Gastroesophageal sphincter (tissue), 4 donors: ENCODE measurements around the gene PLEKHG5. TPM values are rescaled to one million over a fixed set of nuclear protein-coding genes. Genes with fewer than 3 reads are reported as not detected.
"Not testable (repeated sequence)": the region's sequence is repeated elsewhere in the genome, so short reads cannot be mapped to it uniquely, and the experiment has no call there.

Experiments used
- ATAC-seq: fragments of 150-250 bp; one replicate; pipeline ENCODE4 v1.9.1; 2016; ENCODE audit warnings: mild to moderate bottlenecking, moderate library complexity
- H3K27ac ChIP-seq, 4 donors: fragments of 200-600 bp; sonication (generic) in 3 of 4; 1 replicate in 3 of 4; 2 replicates in 1 of 4; pipeline ENCODE4 v1.5.1; 2016 to 2019
- H3K27me3 ChIP-seq: fragments of 200-600 bp; sonication (generic); one replicate; pipeline ENCODE4 v1.5.1; 2019
- H3K36me3 ChIP-seq, 2 donors: fragments of 200-600 bp; sonication (generic); one replicate each; pipeline ENCODE4 v1.5.1; 2019; ENCODE audit warnings: control low read depth in 1 of 2
- H3K4me1 ChIP-seq, 3 donors: fragments of 200-600 bp; sonication (generic); 1 replicate in 2 of 3; 2 replicates in 1 of 3; pipeline ENCODE4 v1.5.1; 2016 to 2019; ENCODE audit warnings: control low read depth in 2 of 3
- H3K4me3 ChIP-seq, 2 donors: fragments of 200-600 bp; sonication (generic); one replicate each; pipeline ENCODE4 v1.5.1; 2019; ENCODE audit warnings: mild to moderate bottlenecking in 1 of 2, moderate library complexity in 1 of 2
- H3K9me3 ChIP-seq, 3 donors: fragments of 200-600 bp; sonication (generic); one replicate each; pipeline ENCODE4 v1.5.1; 2017 to 2019; ENCODE audit warnings: control low read depth in 2 of 3
- EP300 ChIP-seq: sonication (generic); formaldehyde crosslinking; IDR thresholded peaks from one replicate; pipeline ENCODE4 v1.6.1; 2017; ENCODE audit warnings: antibody characterized with exemption, mild to moderate bottlenecking
- POLR2A ChIP-seq, 2 donors: fragments of 450-650 bp; IDR thresholded peaks; one replicate each; pipeline ENCODE4 v1.6.1; 2017; ENCODE audit warnings: antibody characterized with exemption in 2 of 2, mild to moderate bottlenecking in 2 of 2, moderate library complexity in 1 of 2
- POLR2AphosphoS5 ChIP-seq: sonication (generic); formaldehyde crosslinking; IDR thresholded peaks from one replicate; pipeline ENCODE4 v1.6.1; 2017; ENCODE audit warnings: antibody characterized with exemption
- WGBS, 2 donors: methylation state at CpG; one replicate each; pipeline ENCODE4 v1.1.5; 2018; ENCODE audit warnings: low coverage in 1 of 2; 5-methylcytosine and 5-hydroxymethylcytosine counted together
- total RNA-seq, 4 donors: library from RNA; depleted of rRNA; stranded (reverse); fragments of >200 nt; gene quantifications; one replicate each; pipeline ENCODE4 v1.1.0, GENCODE V29; 2016
- TF ChIP-seq, protein P1 (sequence below), 4 experiments: fragments of 200-600 bp in 2 of 4; fragments of 450-650 bp in 2 of 4; sonication (generic) in 1 of 4; IDR thresholded peaks; one replicate each; pipeline ENCODE4 v1.5.1; 2017 to 2019; ENCODE audit warnings: antibody characterized with exemption in 4 of 4, mild to moderate bottlenecking in 2 of 4, moderate library complexity in 2 of 4

Gene PLEKHG5
- total RNA-seq, 4 donors from 2014 or later: 8.6 to 14.0 (median 11.4) TPM

DNA sequence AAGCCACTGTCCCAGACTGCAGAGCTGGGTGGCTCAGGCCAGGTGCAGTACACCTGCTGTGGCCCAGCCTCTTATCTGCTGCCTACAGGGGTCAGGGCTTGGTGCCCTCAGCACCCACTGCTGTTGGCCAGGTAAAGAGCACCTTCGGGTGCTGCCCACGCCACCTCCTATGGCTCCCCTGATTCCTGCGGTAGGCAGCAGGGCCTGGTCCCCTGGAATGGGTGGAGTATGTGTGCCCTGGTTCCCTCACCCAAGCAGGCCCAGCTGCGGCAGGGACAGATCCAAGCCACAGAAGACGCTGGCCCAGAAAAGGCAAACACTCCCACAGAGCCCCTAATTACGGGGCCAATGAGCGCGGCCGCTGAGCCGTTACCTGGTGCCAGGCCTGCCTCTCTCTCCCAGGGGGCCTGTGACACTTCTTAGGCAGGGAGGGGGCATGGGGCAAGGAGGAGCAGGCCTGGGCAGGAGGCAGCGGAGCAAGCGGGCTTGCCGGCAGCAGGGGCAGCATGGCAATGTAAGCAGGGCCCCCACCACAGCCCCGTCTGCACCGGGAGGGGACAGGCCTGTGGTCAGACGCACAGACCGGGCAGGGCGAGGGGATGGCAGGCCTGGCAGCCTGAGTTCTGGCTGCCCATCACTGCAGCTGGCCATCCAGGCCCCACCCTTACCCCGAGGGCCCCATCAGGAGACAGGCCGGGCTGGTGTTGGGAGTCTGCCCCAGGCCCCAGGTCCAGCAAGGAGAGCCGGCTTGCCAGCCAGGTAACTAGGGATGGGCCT is 47.9 kb downstream of the PLEKHG5 start:
- no peaks in the 10 kb centered on the region for H3K36me3 ChIP-seq
- WGBS, 2 donors: 70% methylated on average over 2 of the region's 21 CpGs; no CpG with 5 or more reads in 1 of the 2 donors
- no peak for TF ChIP-seq POLR2AphosphoS5
- no peak for TF ChIP-seq POLR2A (IDR thresholded peaks at IDR 0.05)
- TF ChIP-seq EP300: no peak
- TF ChIP-seq, protein P1, sequence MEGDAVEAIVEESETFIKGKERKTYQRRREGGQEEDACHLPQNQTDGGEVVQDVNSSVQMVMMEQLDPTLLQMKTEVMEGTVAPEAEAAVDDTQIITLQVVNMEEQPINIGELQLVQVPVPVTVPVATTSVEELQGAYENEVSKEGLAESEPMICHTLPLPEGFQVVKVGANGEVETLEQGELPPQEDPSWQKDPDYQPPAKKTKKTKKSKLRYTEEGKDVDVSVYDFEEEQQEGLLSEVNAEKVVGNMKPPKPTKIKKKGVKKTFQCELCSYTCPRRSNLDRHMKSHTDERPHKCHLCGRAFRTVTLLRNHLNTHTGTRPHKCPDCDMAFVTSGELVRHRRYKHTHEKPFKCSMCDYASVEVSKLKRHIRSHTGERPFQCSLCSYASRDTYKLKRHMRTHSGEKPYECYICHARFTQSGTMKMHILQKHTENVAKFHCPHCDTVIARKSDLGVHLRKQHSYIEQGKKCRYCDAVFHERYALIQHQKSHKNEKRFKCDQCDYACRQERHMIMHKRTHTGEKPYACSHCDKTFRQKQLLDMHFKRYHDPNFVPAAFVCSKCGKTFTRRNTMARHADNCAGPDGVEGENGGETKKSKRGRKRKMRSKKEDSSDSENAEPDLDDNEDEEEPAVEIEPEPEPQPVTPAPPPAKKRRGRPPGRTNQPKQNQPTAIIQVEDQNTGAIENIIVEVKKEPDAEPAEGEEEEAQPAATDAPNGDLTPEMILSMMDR (IDR thresholded peaks at IDR 0.05): no peak
- peaks cover 0 to 28% (median 13%) of the 10 kb centered on the region in 3 donors for H3K4me1 ChIP-seq
- no peak overlapping the region for H3K4me3 ChIP-seq
- ATAC-seq: no peak
- H3K27me3 ChIP-seq: peaks cover 92% of the 10 kb centered on the region
- no peak overlapping the region for H3K27ac ChIP-seq
- H3K9me3 ChIP-seq: no peaks in the 10 kb centered on the region

- ATAC-seq: no peak
- WGBS, 2 donors: 60% methylated on average over 2 of the region's 7 CpGs; no CpG with 5 or more reads in 1 of the 2 donors
Observed at GRCh38 chr1:6441586-6441985, 49.9 kb downstream of the PLEKHG5 start.

DNA sequence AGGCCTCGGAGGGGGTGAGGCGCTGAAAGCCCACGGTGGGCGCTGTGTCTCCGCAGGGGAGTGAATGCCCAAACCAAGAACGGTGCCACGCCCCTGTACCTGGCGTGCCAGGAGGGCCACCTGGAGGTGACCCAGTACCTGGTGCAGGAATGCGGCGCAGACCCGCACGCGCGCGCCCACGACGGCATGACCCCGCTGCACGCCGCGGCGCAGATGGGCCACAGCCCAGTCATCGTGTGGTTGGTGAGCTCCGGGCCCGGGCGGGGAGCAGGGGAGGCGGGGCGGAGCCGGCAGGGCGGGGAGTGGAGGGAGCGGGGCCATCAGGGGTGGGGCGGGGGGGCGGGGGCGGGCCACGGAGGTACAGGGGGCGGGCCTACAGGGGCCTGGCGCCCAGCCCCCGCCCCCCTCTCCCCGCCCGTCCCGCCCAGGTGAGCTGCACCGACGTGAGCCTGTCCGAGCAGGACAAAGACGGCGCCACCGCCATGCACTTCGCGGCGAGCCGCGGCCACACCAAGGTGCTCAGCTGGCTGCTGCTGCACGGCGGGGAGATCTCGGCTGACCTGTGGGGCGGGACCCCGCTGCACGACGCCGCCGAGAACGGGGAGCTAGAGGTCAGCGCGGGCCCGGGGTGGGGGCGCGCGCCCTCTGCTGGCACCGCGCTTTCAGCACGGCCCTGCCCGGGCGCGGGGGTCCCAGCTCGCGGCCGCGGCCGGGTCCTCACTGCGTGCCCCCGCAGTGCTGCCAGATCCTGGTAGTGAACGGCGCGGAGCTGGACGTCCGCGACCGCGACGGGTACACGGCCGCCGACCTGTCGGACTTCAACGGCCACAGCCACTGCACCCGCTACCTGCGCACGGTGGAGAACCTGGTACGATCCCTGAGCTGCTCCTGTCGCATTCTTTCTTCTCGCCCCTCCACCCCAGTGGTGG is 51.0 kb downstream of the PLEKHG5 start:
- H3K27ac ChIP-seq: no peak overlapping the region
- 18% methylated on average over 4 of the region's 101 CpGs; no CpG with 5 or more reads in 1 of the 2 donors for WGBS, 2 donors
- peaks cover 89% of the 10 kb centered on the region for H3K27me3 ChIP-seq
- H3K9me3 ChIP-seq: no peaks in the 10 kb centered on the region
- peak overlapping the region in 1 of 2 donors; percentile 23 for H3K4me3 ChIP-seq
- no peak for TF ChIP-seq EP300
- TF ChIP-seq, protein P1 (IDR thresholded peaks at IDR 0.05): peak in 1 of 4 experiments; percentile 48
- ATAC-seq: no peak
- peaks cover 0 to 11% (median 5%) of the 10 kb centered on the region in 3 donors for H3K4me1 ChIP-seq
- H3K36me3 ChIP-seq: no peaks in the 10 kb centered on the region

More at GRCh38 chr1:6441586-6441985, 49.9 kb downstream of the PLEKHG5 start:
- Histone ChIP-seq H3K9me3 (no peaks in the 10 kb centered on the region), H3K27me3 (peaks cover 92% of the 10 kb centered on the region), H3K36me3 (no peaks in the 10 kb centered on the region), H3K4me3 (no peak overlapping the region), H3K27ac (no peak overlapping the region), H3K4me1 (peaks cover 0 to 11% (median 5%) of the 10 kb centered on the region in 3 donors)
- TF ChIP-seq EP300: no peak
- TF ChIP-seq POLR2AphosphoS5: no peak
- TF ChIP-seq POLR2A (IDR thresholded peaks at IDR 0.05): no peak
- TF ChIP-seq, protein P1 (IDR thresholded peaks at IDR 0.05): no peak

GRCh38 chr1:6438047-6438525 is 53.4 kb downstream of the PLEKHG5 start:
- peaks cover 79% of the 10 kb centered on the region for H3K27me3 ChIP-seq
- TF ChIP-seq, protein P1 (IDR thresholded peaks at IDR 0.05): peak in 3 of 4 experiments; percentile 79 to 93 (median 85)
- no peak for TF ChIP-seq POLR2AphosphoS5
- H3K36me3 ChIP-seq: no peaks in the 10 kb centered on the region
- no peak for ATAC-seq
- H3K4me1 ChIP-seq: peaks cover 0 to 11% (median 5%) of the 10 kb centered on the region in 3 donors
- no peak overlapping the region for H3K4me3 ChIP-seq
- H3K9me3 ChIP-seq: no peaks in the 10 kb centered on the region
- H3K27ac ChIP-seq: no peak overlapping the region
- WGBS, 2 donors: 0% methylated on average over 2 of the region's 5 CpGs; no CpG with 5 or more reads in 1 of the 2 donors

GRCh38 chr1:6437012-6437700 is 54.3 kb downstream of the PLEKHG5 start:
- H3K4me3 ChIP-seq, H3K36me3 ChIP-seq, H3K9me3 ChIP-seq, ATAC-seq, H3K27ac ChIP-seq: not testable (repeated sequence)
- Histone ChIP-seq H3K27me3 (peaks cover 71% of the 10 kb centered on the region), H3K4me1 (peaks cover 0 to 11% (median 5%) of the 10 kb centered on the region in 3 donors)
- 35% methylated on average over 4 of the region's 22 CpGs; no CpG with 5 or more reads in 1 of the 2 donors for WGBS, 2 donors

DNA sequence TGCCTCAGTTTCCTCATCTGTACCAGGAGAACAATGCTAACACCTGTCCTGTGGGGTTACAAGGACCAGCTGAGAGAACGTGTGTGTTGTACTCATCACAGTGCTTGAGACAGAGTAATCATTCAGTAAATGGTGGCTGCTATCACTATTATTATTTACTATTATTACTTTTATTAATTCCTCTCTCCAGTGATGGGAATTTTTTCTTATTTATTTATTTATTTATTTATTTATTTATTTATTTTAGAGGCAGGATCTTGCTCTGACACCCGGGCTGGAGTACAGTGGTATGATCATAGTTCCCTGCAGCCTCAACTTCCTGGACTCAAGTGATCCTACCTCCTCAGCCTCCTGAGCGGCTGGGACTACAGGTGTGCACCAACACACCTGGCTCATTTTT is 55.2 kb downstream of the PLEKHG5 start:
- not testable (repeated sequence) for H3K9me3 ChIP-seq, H3K27ac ChIP-seq, H3K36me3 ChIP-seq, H3K4me3 ChIP-seq, ATAC-seq
- Histone ChIP-seq H3K27me3 (peaks cover 68% of the 10 kb centered on the region), H3K4me1 (peaks cover 0 to 11% (median 5%) of the 10 kb centered on the region in 3 donors)
- WGBS, 2 donors: 69 to 78% methylated on average over 2 to 3 of the region's 3 CpGs
